Stomach (tissue), 9 donors: ENCODE data around the gene OTUD5. TPM values are rescaled to one million over a fixed set of nuclear protein-coding genes. Genes with fewer than 3 reads are reported as not detected.
A peak's percentile ranks its signal among the peaks of the same experiment; 100 is the strongest.

Experiments used
- DNase-seq, 2 donors: peaks; one replicate each; pipeline versions ENCODE4 v3.0.0 to v3.0.0-alpha.2; 2013 to 2019
- H3K27ac ChIP-seq, 5 donors: fragments of 200-600 bp in 4 of 5; sonication (generic) in 4 of 5; one replicate each; pipeline ENCODE4 v1.5.1; 2013 to 2019; ENCODE audit warnings: mild to moderate bottlenecking in 1 of 5, moderate library complexity in 1 of 5
- H3K27me3 ChIP-seq, 3 donors: fragments of 200-600 bp; sonication (generic); one replicate each; pipeline ENCODE4 v1.5.1; 2017 to 2019; ENCODE audit warnings: mixed run types in 1 of 3
- H3K36me3 ChIP-seq, 4 donors: fragments of 200-600 bp; sonication (generic); 1 replicate in 3 of 4; 2 replicates in 1 of 4; pipeline ENCODE4 v1.5.1; 2016 to 2019
- H3K4me1 ChIP-seq, 4 donors: fragments of 200-600 bp; sonication (generic); one replicate each; pipeline ENCODE4 v1.5.1; 2016 to 2019
- H3K4me3 ChIP-seq, 4 donors: fragments of 200-600 bp; sonication (generic) in 3 of 4; one replicate each; pipeline ENCODE4 v1.5.1; 2016 to 2019; ENCODE audit warnings: mild to moderate bottlenecking in 1 of 4
- H3K9me3 ChIP-seq, 4 donors: fragments of 200-600 bp; sonication (generic); one replicate each; pipeline ENCODE4 v1.5.1; 2016 to 2019
- CTCF ChIP-seq, 7 experiments: fragments of 450-650 bp in 4 of 7; fragments of 200-600 bp in 3 of 7; sonication (generic) in 3 of 7; IDR thresholded peaks; one replicate each; pipeline ENCODE4 v1.5.1; 2016 to 2019; ENCODE audit warnings: antibody characterized with exemption in 7 of 7, control low read depth in 2 of 7, mild to moderate bottlenecking in 1 of 7
- EP300 ChIP-seq: sonication (generic); formaldehyde crosslinking; IDR thresholded peaks from one replicate; pipeline ENCODE4 v1.6.1; 2017; ENCODE audit warnings: antibody characterized with exemption
- POLR2A ChIP-seq, 4 donors: fragments of 450-650 bp; IDR thresholded peaks; one replicate each; pipeline ENCODE4 v1.6.1; 2016; ENCODE audit warnings: antibody characterized with exemption in 4 of 4, control low read depth in 2 of 4, mild to moderate bottlenecking in 1 of 4, moderate library complexity in 1 of 4
- POLR2AphosphoS5 ChIP-seq, 3 donors: sonication (generic); formaldehyde crosslinking; IDR thresholded peaks; one replicate each; pipeline ENCODE4 v1.6.1; 2016; ENCODE audit warnings: antibody characterized with exemption in 3 of 3
- WGBS, 5 donors: extraction: QIAGEN DNeasy Blood & Tissue Kit in 3 of 5; methylation state at CpG; one replicate each; pipeline versions ENCODE4 v1.1.5 to v1.1.7; 2013 to 2018; 5-methylcytosine and 5-hydroxymethylcytosine counted together
- intact Hi-C: fragments of 100-400 bp; cut with DNase I; formaldehyde crosslinking; loops from one replicate; pipeline ENCODE4 v1.15.1; 2023; ENCODE audit warnings: low total_unique reads
- polyA plus RNA-seq, 3 donors: library from polyadenylated mRNA; stranded (reverse); fragments of 200-250 nt; gene quantifications; one replicate each; pipeline ENCODE4 v1.2.3, GENCODE V29; 2013
- total RNA-seq, 5 donors: library from RNA; depleted of rRNA; stranded (reverse); fragments of >200 nt; gene quantifications; one replicate each; pipeline versions ENCODE4 v1.1.0 to v1.2.3, GENCODE V29; 2014 to 2016
- donor health status: healthy with polysubstance abuse.
- donor health status: Bipolar disorder and iron deficiency.
- donor health status: healthy.

OTUD5 gene
- total and polyA plus RNA-seq, 8 donors = 16.1 to 163 (median 22.8) TPM

- WGBS, 5 donors = 0 to 41% (median 3%) methylated on average over 24 to 38 of the region's 38 CpGs
- Histone ChIP-seq H3K27ac (peak overlapping the region; percentile 91 to 97 (median 95)), H3K36me3 (peaks cover 6 to 45% (median 33%) of the 10 kb centered on the region in 4 donors), H3K9me3 (peaks cover 0 to 15% (median 0%) of the 10 kb centered on the region in 4 donors), H3K4me3 (peak overlapping the region; percentile 58 to 69 (median 63)), H3K4me1 (peaks cover 16 to 27% (median 22%) of the 10 kb centered on the region in 4 donors), H3K27me3 (peaks cover 0 to 5% (median 0%) of the 10 kb centered on the region in 3 donors)
- intact Hi-C loops = no loop called here
- TF ChIP-seq CTCF (IDR thresholded peaks at IDR 0.05) (no peak), POLR2AphosphoS5 (IDR thresholded peaks at IDR 0.05) (no peak), POLR2A (IDR thresholded peaks at IDR 0.05) (no peak), EP300 (no peak)
- peak; percentile 73 to 91 for DNase-seq
Measured at GRCh38 chrX:48897157-48897624, 60.2 kb downstream of the OTUD5 start.

DNA sequence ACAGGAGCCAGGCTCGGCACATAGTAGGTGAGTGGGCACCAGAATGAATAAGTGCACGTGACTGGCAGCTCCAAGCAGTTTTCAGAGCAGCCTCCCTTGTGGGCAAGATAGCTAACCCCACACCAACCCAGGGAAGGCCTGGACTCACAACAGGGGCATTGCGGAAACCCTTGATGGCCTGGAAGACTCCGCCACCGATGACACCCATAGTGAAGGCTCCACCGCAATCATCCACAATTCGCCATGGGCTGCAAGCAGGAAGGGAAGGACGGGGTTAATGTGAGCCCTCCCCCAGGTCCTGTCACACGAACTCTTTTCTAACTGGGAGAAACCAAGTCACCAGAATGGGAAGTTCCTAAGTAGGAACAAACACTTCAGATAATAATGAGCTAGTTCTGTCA is 60.8 kb downstream of the OTUD5 start:
- intact Hi-C loops = no loop called here
- Histone ChIP-seq H3K9me3 (peaks cover 0 to 15% (median 0%) of the 10 kb centered on the region in 4 donors), H3K27ac (peak overlapping the region; percentile 91 to 97 (median 95)), H3K4me1 (peaks cover 20 to 31% (median 27%) of the 10 kb centered on the region in 4 donors), H3K4me3 (peak overlapping the region; percentile 58 to 69 (median 63)), H3K27me3 (peaks cover 0 to 5% (median 0%) of the 10 kb centered on the region in 3 donors), H3K36me3 (peaks cover under 1 to 39% (median 27%) of the 10 kb centered on the region in 4 donors)
- 19 to 66% (median 56%) methylated on average over 4 to 9 of the region's 9 CpGs for WGBS, 5 donors
- TF ChIP-seq EP300 = no peak
- TF ChIP-seq POLR2AphosphoS5 (IDR thresholded peaks at IDR 0.05) = no peak
- TF ChIP-seq CTCF (IDR thresholded peaks at IDR 0.05) = no peak
- no peak for TF ChIP-seq POLR2A (IDR thresholded peaks at IDR 0.05)
- DNase-seq = peak in 1 of 2 donors; percentile 41

GRCh38 chrX:48894891-48895290 is 62.5 kb downstream of the OTUD5 start:
- H3K4me3 ChIP-seq = no peak overlapping the region
- no peak for DNase-seq
- WGBS, 5 donors = 76 to 97% (median 83%) methylated on average over 6 of the region's 6 CpGs

More at GRCh38 chrX:48894891-48895290, 62.5 kb downstream of the OTUD5 start:
- intact Hi-C loops = no loop called here
- TF ChIP-seq POLR2A (IDR thresholded peaks at IDR 0.05) (no peak), POLR2AphosphoS5 (IDR thresholded peaks at IDR 0.05) (no peak), EP300 (no peak), CTCF (IDR thresholded peaks at IDR 0.05) (no peak)
- Histone ChIP-seq H3K27me3 (peaks cover 0 to 8% (median 0%) of the 10 kb centered on the region in 3 donors), H3K36me3 (peaks cover 0 to 27% (median 17%) of the 10 kb centered on the region in 4 donors), H3K4me1 (peaks cover 20 to 34% (median 30%) of the 10 kb centered on the region in 4 donors), H3K9me3 (peaks cover 0 to 15% (median 0%) of the 10 kb centered on the region in 4 donors), H3K27ac (no peak overlapping the region)
